HG02970 (cell line): Measurements from ENCODE around the gene RXRA.

Source experiments
- ATAC-seq: cut with Tn5 transposase; IDR thresholded peaks from one replicate; pipeline ENCODE4 v1.9.1; 2021; ENCODE audit warnings: mild to moderate bottlenecking, moderate library complexity, moderate number of reproducible peaks; ENCODE audit not compliant: unreplicated experiment, low FRiP score

The RXRA gene

DNA sequence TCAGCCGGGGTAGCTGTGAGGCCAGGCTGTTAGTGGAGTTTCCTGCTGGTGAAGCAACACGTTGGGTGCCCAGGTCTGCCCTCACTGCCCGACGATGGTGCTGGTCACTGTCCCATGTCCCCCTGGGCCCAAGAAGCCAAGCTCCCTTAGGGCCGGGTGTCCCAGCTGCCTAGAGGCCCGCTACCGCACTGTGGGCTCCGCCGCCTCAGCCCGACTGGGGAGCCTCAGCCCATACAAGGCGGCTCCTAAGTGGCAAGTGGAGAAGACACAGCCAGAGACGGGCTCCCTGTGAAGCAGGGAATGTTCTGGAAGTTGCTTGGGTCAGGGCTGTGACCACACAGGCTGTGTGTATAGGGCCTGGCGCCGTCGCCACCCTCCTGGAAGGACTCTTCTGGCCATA lies 96.9 kb downstream of the RXRA start:
- ATAC-seq = no peak

DNA sequence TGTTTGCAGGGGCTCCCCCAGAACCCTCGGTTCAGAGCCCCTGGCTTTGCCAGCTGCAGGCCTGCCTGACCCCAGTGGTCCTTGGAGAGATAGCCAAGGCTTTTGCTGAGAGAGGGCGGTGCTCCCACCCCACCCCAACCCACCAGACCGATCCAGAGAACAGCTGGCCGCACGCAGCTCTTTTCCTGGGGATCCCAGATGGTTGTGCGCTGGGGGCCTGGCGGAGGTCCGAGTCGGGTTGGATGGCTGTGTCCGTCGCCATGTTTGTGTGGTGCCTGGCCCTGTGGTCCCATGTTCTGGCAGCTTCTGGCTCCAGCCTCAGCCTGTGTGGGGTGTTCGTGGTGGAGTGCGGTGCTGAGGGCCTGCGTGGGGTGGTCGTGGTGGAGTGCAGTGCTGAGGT lies 97.5 kb downstream of the RXRA start:
- no peak for ATAC-seq

- no peak for ATAC-seq
Measured at GRCh38 chr9:134424818-134425217, 98.6 kb downstream of the RXRA start.

- ATAC-seq = no peak
Measured at GRCh38 chr9:134425401-134425800, 99.1 kb downstream of the RXRA start.

GRCh38 chr9:134425812-134426211 lies 99.6 kb downstream of the RXRA start:
- ATAC-seq = no peak

DNA sequence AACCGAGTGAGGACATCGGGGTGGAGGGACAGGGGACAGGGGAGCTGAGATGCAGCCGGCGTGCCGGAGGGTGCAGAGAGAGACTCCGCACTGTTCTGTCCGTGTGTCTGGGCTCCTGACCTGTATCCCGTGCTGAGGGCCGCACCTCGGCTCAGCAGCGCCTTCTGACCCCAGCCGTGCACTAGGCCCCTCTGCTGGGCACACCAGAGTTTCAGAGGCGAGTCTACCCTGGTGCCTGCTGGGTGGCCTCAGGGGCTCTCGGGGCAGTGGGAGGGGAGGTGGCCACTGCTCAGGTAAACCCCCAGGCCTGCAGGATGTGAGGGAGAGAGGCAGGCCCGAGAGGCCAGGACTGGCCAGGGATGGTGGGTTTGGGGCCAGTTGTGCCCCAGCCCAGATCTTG lies 100.2 kb downstream of the RXRA start:
- ATAC-seq = no peak

DNA sequence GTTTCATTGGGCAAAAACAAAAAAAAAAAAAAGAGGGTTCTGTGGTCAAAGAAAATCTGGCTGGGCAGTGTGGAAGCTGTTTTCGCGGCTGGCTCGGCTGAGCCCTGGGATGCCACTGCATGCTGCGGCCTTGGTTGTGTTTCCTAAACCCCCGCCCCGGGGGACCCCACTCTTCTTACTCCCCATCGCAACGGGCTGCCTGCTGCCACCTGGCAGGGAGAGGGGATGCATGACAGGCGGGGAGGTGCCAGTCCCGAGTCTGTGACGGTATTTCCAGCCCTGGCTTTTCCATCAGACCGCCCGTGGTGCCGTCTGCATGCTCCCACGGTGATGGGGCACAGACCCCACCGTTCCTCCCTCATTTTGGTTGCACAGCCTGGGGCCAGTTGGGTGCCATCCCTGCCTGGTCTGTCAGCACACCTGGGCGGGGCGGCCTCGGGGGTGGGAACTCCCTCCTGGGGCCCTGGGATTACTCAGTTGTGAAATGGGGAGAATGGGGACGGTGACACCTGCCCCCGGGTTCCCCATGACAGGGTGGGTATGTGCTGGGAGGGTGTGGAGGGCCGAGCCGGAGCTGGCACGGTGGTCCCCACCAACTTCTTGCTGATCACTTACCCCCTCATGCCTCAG lies 101.0 kb downstream of the RXRA start:
- ATAC-seq = no peak

DNA sequence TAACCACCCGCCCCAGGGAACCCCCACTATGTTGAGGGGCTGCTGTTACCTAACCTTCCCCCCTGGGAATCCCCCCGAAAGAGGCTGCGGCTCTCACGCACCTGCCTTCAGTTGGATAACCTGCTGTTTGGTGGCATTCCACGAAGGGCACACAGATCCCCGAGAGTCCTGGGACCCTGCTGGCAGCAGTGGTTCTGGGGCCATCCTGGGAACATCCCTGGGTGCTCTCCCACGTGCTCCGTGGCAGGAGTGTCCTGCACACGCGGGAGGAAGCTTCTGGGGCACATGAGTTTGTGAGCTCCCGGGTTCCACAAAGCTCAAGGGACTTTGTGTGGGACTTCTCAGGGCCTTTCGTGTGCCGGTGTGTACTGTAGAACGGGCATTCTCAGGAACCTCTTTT lies 102.3 kb downstream of the RXRA start:
- no peak for ATAC-seq

DNA sequence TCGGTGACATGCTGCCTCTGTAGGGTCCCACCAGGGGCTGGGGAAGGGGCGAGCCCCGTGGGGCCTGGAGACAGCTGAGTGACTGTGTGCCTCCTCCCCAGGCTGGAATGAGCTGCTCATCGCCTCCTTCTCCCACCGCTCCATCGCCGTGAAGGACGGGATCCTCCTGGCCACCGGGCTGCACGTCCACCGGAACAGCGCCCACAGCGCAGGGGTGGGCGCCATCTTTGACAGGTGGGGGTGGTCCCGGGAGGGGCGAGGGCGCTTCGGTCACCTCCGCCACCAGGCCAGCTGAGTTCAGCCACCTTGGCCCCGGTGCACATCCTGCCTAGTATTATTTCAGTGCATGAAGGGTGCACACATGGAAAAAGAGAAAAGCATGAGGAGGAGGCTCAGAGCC lies 102.8 kb downstream of the RXRA start:
- ATAC-seq = no peak

- no peak for ATAC-seq
Measured at GRCh38 chr9:134429481-134429880, 103.2 kb downstream of the RXRA start.

DNA sequence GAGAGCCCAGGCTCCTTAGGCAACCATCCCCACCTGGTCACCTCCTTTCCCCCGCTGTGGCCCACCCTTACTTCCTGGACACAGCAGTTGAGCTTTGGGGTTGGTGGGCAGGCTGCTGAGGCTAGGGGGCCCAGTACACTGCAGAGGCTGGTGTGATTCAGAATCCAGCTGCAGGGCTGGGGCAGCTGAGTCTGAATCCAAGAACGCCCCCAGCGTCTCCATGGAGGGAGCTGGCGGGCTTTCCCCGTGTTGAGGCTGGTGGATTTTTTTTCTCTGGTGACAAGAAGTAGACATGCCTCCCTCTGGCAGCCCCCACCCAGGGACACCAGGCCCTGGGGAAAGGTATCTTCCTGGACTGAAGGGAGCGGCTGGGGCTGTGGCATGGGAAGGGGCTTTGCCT lies 104.8 kb downstream of the RXRA start:
- no peak for ATAC-seq

- ATAC-seq = no peak
Measured at GRCh38 chr9:134431626-134432025, 105.4 kb downstream of the RXRA start.

GRCh38 chr9:134432471-134432870 lies 106.2 kb downstream of the RXRA start:
- ATAC-seq = no peak

DNA sequence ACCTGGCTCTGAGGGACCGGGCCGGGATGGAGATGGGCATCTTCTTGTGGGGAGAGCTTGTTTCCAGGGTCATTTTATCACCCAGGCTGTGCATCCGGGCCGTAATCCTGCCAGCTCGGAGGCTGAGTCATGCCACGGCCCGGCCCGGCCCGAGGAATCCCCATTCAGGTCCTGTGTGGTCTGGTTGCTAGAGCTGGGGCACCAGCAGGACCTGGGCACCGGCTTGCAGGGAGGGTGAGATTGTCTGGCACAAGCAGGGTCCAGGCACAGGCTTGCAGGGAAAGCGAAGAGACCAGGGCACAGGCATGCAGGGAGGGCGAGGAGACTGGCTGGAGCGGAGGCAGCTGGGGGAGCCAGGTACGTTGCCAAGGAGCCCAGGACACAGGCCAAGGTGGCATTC lies 106.8 kb downstream of the RXRA start:
- no peak for ATAC-seq

GRCh38 chr9:134433909-134434882 lies 107.9 kb downstream of the RXRA start:
- no peak for ATAC-seq

GRCh38 chr9:134434894-134435506 lies 108.7 kb downstream of the RXRA start:
- no peak for ATAC-seq

DNA sequence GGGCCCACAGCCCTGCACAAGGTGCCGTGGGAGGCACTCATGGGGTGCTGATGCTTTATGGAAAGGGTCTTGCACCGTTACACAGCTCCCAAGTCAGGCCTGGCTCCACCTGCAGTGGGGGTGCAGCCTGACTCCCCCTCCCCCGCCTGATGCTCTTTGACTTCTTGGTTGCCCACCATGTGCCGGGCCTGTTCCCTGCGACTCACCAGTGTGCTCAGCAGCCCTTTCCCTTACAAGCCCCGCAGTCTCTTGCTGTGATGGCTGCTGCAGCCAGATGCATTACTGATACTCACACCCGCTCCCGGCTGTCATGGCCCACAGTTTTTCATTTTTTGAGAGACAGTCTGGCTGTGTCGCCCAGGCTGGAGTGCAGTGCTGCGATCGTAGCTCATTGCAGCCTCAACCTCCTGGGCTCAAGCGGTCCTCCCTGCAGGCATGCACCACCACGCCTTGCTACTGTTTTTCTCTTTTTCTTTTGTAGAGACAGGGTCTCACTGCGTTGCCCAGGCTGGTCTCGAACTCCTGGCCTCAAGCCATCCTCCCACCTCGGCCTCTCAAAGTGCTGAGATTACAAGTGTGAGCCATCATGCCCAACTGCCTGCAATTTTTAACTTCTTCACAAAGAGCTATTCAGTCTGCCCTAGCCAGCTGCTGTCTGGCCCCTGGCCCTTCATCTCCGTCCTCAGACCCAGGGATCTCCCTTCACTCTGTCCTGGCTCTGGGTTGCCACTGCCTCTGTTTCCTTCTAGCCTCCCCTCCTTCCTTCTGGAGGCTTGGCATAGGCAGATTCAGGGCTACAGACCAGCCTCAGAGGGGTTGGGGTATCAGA lies 109.5 kb downstream of the RXRA start:
- no peak for ATAC-seq

- no peak for ATAC-seq
Measured at GRCh38 chr9:134436379-134436762, 110.1 kb downstream of the RXRA start.

- no peak for ATAC-seq
Measured at GRCh38 chr9:134436911-134437310, 110.7 kb downstream of the RXRA start.

- no peak for ATAC-seq
Measured at GRCh38 chr9:134437403-134438194, 111.3 kb downstream of the RXRA start.
